GM04504 (cell line): ENCODE data around the gene ARID3A.
"Not testable (repeated sequence)": the region's sequence is repeated elsewhere in the genome, so short reads cannot be mapped to it uniquely, and the experiment has no call there.

ENCODE experiments used
- DNase-seq: peaks from one replicate; pipeline ENCODE4 v3.0.0-alpha.2; 2012; ENCODE audit warnings: low read depth

Gene ARID3A

GRCh38 chr19:947707-948539 lies 22.1 kb downstream of the ARID3A start:
- DNase-seq: no peak

DNA sequence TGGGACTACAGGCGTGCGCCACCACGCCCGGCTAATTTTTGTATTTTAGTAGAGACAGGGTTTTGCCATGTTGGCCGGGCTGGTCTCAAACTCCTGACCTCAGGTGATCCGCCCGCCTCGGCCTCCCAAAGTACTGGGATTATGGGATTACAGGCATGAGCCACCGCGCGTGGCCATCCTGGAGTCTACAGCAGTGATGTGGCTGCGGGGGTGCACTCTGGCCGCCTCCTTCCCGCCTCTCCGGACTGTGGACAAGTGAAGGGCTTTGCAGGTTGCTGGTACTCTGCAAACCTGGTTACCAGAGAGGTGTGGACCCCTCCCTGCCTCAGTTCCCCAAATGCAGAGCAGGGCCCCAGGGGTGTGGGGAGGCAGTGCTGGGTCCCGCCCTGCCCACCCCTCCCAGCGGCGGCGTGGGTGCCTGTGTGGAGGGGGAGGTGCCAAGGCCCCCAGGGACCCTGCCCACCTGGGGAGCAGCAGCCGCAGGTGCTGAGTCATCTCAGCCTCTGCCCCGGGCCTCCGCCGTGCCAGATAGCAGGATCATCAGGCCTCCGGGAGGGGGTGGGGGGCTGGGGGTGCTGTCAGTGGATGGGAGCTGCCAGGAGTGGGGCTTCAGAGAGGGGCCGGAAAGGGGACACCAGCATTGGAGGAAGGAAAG lies 23.1 kb downstream of the ARID3A start:
- no peak for DNase-seq

- DNase-seq: no peak
Observed at GRCh38 chr19:950352-951066, 24.7 kb downstream of the ARID3A start.

DNA sequence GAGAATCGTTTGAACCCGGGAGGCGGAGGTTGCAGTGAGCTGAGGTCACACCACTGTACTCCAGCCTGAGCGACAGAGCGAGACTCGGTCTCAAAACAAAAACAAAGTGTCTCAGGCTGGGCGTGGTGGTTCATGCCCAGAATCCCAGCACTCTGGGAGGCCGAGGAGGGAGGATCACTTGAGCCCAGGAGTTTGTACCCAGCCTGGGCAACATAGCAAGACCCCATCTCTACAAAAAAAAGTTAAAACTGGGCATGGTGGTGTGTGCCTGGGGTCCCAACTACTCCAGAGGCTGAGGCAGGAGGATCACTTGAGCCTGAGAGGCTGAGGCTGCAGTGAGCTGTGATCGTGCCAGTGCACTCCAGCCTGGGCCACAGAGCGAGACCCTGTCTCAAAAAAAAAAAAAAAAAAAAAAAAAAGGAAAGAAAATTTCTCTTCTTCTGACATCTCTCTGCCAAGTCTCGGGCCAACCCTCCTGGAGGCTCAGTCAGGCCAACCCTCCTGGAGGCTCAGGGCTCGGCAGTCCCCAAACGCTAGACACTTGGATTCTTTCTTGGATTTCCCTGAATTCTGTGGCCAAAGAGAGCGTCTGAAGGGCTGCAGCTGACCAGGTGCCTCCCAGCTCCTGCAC lies 26.3 kb downstream of the ARID3A start:
- DNase-seq: no peak

GRCh38 chr19:952680-953444 lies 27.0 kb downstream of the ARID3A start:
- no peak for DNase-seq

- no peak for DNase-seq
Observed at GRCh38 chr19:953445-954271, 27.8 kb downstream of the ARID3A start.

GRCh38 chr19:954272-954671 lies 28.4 kb downstream of the ARID3A start:
- no peak for DNase-seq

GRCh38 chr19:954672-955494 lies 29.0 kb downstream of the ARID3A start:
- DNase-seq: no peak

GRCh38 chr19:955803-956765 lies 30.2 kb downstream of the ARID3A start:
- no peak for DNase-seq

- peak; percentile 28 for DNase-seq
Observed at GRCh38 chr19:956766-957440, 31.1 kb downstream of the ARID3A start.

GRCh38 chr19:957578-957977 lies 31.7 kb downstream of the ARID3A start:
- not testable (repeated sequence) for DNase-seq

DNA sequence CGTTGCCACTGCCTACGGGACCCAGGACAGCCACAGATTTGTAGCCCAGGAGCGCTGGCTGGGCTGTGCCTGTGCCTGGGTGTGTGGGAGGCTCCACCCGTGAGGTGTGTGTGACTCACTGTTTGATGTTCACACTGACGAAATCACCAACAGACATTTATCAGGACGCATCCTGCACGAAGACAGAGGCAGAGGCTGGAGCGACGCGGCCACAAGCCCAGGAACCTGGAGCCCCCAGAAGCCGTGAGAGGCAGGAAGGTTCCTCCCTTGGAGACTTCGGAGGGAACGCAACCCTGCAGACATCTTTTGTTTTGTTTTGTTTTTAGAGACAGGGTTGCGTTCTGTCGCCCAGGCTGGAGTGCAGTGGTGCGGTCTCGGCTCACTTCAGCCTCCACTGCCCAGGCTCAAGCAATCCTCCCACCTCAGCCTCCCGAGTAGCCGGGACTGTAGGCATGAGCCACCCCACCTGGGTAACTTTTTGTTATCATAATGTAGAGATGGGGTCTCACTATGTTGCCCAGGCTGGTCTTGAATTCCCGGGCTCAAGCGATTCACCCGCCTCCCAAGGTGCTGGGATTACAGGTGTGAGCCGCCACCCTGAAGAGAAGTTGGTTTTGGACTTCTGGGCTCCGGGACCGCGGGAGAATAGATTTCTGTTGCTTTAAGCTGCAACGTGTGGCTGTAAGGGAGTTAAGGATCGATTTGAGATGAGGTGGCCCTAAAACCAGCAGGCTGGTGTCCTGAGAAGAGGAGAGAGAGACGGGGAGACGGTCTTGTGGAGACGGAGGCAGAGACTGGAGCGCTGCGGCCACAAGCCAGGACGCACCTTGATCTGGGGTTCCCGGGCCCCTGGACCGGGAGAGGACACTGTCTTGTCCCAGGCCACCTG lies 33.4 kb downstream of the ARID3A start:
- DNase-seq: no peak

GRCh38 chr19:960020-960419 lies 34.2 kb downstream of the ARID3A start:
- no peak for DNase-seq

DNA sequence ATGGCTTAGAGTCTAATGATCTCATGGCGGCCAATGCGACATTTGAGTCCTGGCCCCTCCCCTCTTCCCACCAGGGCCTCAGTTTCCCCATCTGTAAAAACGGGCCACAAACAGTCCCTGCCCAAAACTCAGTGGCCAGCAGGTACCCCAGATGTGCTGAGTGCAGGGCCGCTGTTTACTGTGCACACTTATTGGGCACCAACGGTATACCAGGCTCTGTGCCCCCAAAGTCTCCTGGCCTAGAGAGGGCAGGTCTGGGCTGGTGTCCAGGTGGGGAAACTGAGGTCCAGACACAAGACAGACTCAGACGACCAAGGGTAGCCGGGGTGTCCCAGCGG lies 34.7 kb downstream of the ARID3A start:
- no peak for DNase-seq

DNA sequence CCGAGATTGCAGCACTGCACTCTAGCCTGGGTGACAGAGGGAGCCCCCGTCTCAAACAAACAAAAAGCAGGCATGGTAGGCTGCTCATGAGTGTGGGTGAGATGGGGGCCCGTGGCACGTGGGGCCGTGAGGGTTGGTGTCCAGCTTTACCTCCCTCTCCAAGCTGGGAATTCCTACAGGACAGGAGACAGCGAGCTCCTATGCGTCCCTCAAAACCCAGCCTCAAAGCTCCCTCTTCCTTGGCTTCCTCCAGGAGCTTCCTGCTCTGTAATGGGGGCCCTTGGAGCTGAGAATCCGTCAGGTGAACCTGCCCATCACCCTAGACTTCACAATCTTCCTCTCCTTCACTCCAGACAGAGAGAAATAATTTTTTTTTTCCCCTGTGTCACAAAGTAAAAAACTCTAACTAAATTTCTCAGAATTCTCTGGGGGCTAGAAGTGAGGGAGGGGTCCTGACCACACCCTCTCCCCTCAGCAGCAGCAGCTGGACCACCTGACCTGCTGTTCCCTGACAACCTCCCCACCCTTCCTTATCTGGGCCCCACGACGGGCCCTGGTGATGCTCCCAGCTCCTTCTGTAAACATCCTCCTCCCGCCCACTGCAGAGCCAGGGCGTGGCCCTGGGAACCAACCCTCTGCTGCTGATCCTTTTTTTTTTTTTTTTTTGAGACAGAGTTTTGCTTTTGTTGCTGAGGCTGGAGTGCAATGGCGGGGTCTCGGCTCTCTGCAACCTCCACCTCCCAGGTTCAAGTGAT lies 36.2 kb downstream of the ARID3A start:
- no peak for DNase-seq

- DNase-seq: no peak
Observed at GRCh38 chr19:962683-963400, 37.0 kb downstream of the ARID3A start.
